Embryonic facial prominence (tissue), 1 donor: ENCODE data around the gene LTN1.

ENCODE experiments used
- DNase-seq: peaks from one replicate; pipeline ENCODE4 v3.0.0-alpha.2; 2016; ENCODE audit errors: extremely low spot score

LTN1 gene

DNA sequence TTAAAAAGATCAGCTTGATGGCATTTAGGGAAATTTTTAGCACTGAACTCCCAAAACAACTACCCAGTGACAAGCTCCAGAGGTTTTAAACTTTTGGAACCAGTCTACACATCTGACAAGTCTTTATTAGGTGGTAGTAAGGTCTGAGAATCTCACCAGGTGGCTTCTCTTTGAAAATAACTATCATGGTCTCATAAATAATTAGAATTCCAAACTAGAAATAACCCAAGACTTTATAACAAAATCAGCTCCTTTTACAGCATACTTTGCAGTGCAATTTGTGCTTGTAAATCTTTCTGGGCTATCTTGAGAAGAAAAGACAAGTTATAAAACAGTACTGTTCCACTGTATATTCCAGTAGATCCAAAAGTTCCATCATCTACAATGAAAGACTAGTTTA, 108.7 kb downstream of the LTN1 start:
- no peak for DNase-seq

DNA sequence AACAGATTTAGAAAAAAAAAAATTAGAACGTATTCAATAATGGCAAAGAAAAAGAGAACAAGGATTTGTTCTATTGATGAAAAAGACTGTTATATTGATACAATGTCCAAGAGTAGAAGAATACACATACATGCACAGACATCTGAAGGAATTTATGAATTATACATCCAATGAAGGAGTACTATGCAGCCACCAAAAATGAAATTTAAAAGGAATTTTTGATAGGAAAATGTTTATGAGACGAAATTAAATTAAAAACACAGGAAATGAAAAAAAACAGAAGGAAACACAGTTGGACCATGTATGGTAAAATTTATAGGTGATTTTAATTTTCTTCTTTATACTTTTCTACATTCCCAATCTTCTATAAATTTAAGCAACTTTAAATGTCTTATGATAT, 110.3 kb downstream of the LTN1 start:
- no peak for DNase-seq
